HEK293 (cell line): ENCODE data around the gene LAMB1.

Experiments used
- ZBTB26 ChIP-seq: fragments of 450-650 bp; formaldehyde crosslinking; optimal IDR thresholded peaks from 2 replicates; pipeline ENCODE3; 2016; ENCODE audit warnings: missing biosample characterization, mild to moderate bottlenecking, missing genetic modification characterization
- ZNF146 ChIP-seq: fragments of 450-650 bp; formaldehyde crosslinking; IDR thresholded peaks from 2 replicates; pipeline ENCODE4 v1.5.1; 2016; ENCODE audit warnings: missing biosample characterization, missing genetic modification characterization
- TF ChIP-seq, protein P1 (sequence below): fragments of 450-650 bp; formaldehyde crosslinking; IDR thresholded peaks from 2 replicates; pipeline ENCODE4 v1.5.1; 2016; ENCODE audit warnings: missing biosample characterization, missing genetic modification characterization

GRCh38 chr7:107953924-107954303 lies 49.0 kb downstream of the LAMB1 start:
- TF ChIP-seq, protein P1, sequence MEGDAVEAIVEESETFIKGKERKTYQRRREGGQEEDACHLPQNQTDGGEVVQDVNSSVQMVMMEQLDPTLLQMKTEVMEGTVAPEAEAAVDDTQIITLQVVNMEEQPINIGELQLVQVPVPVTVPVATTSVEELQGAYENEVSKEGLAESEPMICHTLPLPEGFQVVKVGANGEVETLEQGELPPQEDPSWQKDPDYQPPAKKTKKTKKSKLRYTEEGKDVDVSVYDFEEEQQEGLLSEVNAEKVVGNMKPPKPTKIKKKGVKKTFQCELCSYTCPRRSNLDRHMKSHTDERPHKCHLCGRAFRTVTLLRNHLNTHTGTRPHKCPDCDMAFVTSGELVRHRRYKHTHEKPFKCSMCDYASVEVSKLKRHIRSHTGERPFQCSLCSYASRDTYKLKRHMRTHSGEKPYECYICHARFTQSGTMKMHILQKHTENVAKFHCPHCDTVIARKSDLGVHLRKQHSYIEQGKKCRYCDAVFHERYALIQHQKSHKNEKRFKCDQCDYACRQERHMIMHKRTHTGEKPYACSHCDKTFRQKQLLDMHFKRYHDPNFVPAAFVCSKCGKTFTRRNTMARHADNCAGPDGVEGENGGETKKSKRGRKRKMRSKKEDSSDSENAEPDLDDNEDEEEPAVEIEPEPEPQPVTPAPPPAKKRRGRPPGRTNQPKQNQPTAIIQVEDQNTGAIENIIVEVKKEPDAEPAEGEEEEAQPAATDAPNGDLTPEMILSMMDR (tag by site-specific recombination): no peak
- TF ChIP-seq ZNF146 (tag by site-specific recombination) (no peak), ZBTB26 (tag by site-specific recombination) (no peak)
